Stomach (tissue), 4 donors: Measurements from ENCODE around the gene SIN3B.

Experiments used
- EP300 ChIP-seq: sonication (generic); formaldehyde crosslinking; IDR thresholded peaks from one replicate; pipeline ENCODE4 v1.6.1; 2017; ENCODE audit warnings: antibody characterized with exemption
- TF ChIP-seq, protein P1 (sequence below), 7 experiments: fragments of 450-650 bp in 4 of 7; fragments of 200-600 bp in 3 of 7; sonication (generic) in 3 of 7; IDR thresholded peaks; one replicate each; pipeline ENCODE4 v1.5.1; 2016 to 2019; ENCODE audit warnings: antibody characterized with exemption in 7 of 7, control low read depth in 2 of 7, mild to moderate bottlenecking in 1 of 7

DNA sequence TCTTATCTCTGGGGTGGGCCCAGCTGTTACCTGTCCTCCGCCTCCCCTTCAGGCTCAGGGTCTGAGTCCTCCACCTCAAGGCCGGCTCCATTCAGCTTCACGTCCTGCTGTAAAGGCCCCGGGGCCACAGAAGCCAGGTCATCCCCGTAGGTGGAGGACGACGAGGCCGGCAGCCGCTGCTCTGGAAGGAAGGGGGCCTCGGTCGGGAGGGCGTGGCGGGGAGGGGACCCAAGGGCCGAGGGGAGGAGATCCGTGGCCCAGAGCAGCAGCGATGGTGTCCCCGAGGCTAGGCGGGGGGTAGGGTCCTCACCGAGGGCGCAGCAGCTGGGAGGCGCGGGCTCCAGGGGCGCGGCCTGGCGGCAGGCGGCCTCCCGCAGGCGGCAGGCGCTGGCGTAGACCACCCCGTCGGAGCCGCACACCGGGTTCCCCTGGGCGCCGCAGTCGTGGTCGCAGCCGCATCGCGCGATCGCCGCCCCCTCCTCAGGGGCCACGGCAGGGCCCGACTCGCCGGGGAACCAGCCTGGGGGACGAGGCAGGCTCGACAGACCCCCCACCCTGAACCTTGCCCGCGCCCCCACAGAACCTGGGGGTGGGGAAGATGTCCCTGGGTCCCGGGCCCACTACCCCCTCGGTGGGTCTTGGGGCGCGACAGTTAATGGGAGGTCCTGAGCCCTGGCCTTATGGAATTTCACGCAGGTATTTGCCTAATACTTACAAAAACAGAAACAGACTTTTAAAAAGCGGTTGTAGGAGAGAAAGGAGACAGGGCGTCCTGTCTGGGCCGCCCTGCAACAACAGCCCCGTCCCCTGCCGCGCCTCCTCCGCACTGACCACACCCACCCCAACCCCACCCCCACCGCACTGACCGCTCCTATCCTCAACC, 67.2 kb downstream of the SIN3B start:
- TF ChIP-seq EP300: no peak
- TF ChIP-seq, protein P1, sequence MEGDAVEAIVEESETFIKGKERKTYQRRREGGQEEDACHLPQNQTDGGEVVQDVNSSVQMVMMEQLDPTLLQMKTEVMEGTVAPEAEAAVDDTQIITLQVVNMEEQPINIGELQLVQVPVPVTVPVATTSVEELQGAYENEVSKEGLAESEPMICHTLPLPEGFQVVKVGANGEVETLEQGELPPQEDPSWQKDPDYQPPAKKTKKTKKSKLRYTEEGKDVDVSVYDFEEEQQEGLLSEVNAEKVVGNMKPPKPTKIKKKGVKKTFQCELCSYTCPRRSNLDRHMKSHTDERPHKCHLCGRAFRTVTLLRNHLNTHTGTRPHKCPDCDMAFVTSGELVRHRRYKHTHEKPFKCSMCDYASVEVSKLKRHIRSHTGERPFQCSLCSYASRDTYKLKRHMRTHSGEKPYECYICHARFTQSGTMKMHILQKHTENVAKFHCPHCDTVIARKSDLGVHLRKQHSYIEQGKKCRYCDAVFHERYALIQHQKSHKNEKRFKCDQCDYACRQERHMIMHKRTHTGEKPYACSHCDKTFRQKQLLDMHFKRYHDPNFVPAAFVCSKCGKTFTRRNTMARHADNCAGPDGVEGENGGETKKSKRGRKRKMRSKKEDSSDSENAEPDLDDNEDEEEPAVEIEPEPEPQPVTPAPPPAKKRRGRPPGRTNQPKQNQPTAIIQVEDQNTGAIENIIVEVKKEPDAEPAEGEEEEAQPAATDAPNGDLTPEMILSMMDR (IDR thresholded peaks at IDR 0.05): no peak
